OCI-LY1 (cell line): ENCODE data around the gene PODNL1.

ENCODE experiments used
- H2AFZ ChIP-seq: fragments of 200-600 bp; sonication (generic), shearing (Covaris generic); 2 replicates; pipeline ENCODE4 v1.6.0; 2014; ENCODE audit warnings: antibody characterized with exemption, mild to moderate bottlenecking, low read length
- H3F3A ChIP-seq: fragments of 200-600 bp; sonication (generic), shearing (Covaris generic); 2 replicates; pipeline ENCODE4 v1.6.0; 2014; ENCODE audit warnings: mild to moderate bottlenecking, antibody characterized with exemption, low read length, moderate library complexity; ENCODE audit not compliant: insufficient read depth
- H3K27ac ChIP-seq: fragments of 200-600 bp; sonication (generic); 2 replicates; pipeline ENCODE4 v1.5.1; 2014; ENCODE audit warnings: low read length, mixed run types, mild to moderate bottlenecking, low read depth; ENCODE audit not compliant: poor library complexity, severe bottlenecking
- H3K27me3 ChIP-seq: fragments of 200-600 bp; sonication (generic); 2 replicates; pipeline ENCODE4 v1.6.0; 2014; ENCODE audit warnings: antibody characterized with exemption, mild to moderate bottlenecking, low read length, moderate library complexity; ENCODE audit not compliant: insufficient read depth
- H3K36me3 ChIP-seq: fragments of 200-600 bp; sonication (generic); 2 replicates; pipeline ENCODE4 v1.6.1; 2014; ENCODE audit warnings: mild to moderate bottlenecking, antibody characterized with exemption, low read length, moderate library complexity, mixed read lengths; ENCODE audit not compliant: insufficient read depth
- H3K4me1 ChIP-seq: fragments of 200-600 bp; sonication (generic); 2 replicates; pipeline ENCODE4 v1.5.1; 2014; ENCODE audit warnings: mild to moderate bottlenecking, low read length, moderate library complexity; ENCODE audit not compliant: insufficient read depth, severe bottlenecking
- H3K4me2 ChIP-seq: fragments of 200-600 bp; sonication (generic), shearing (Covaris generic); 2 replicates; pipeline ENCODE4 v1.6.1; 2014; ENCODE audit warnings: low read length
- H3K4me3 ChIP-seq: fragments of 200-600 bp; sonication (generic); 2 replicates; pipeline ENCODE4 v1.5.1; 2014; ENCODE audit warnings: low read length, low read depth, mild to moderate bottlenecking, mixed read lengths; ENCODE audit not compliant: poor library complexity, severe bottlenecking
- H3K79me2 ChIP-seq: fragments of 200-600 bp; shearing (Covaris generic); 2 replicates; pipeline ENCODE4 v1.6.1; 2016; ENCODE audit warnings: mixed run types, low read length, mixed read lengths; ENCODE audit not compliant: insufficient read depth
- H3K9ac ChIP-seq: fragments of 200-600 bp; sonication (generic), shearing (Covaris generic); 2 replicates; pipeline ENCODE4 v1.6.1; 2014; ENCODE audit warnings: mild to moderate bottlenecking, low read length, mixed read lengths
- H3K9me2 ChIP-seq: fragments of 200-600 bp; sonication (generic), shearing (Covaris generic); 2 replicates; pipeline ENCODE4 v1.6.1; 2014; ENCODE audit warnings: low read depth, mild to moderate bottlenecking, low read length, mixed read lengths
- H3K9me3 ChIP-seq: fragments of 200-600 bp; shearing (Covaris generic); 2 replicates; pipeline ENCODE4 v1.6.1; 2014; ENCODE audit warnings: low read length, mixed read lengths
- H4K20me1 ChIP-seq: fragments of 200-600 bp; sonication (generic), shearing (Covaris generic); 2 replicates; pipeline ENCODE4 v1.6.0; 2016; ENCODE audit warnings: mild to moderate bottlenecking, low read length; ENCODE audit not compliant: insufficient read depth
- EZH2 ChIP-seq: fragments of 200-600 bp; sonication (generic), shearing (Covaris generic); IDR thresholded peaks from 2 replicates; pipeline ENCODE4 v1.8.0; 2017; ENCODE audit warnings: borderline replicate concordance, mixed run types, mild to moderate bottlenecking, antibody characterized with exemption, low read length, moderate library complexity, mixed read lengths
- TF ChIP-seq, protein P1 (sequence below): fragments of 200-600 bp; sonication (generic), shearing (Covaris generic); IDR thresholded peaks from 2 replicates; pipeline ENCODE4 v1.5.1; 2017; ENCODE audit warnings: mild to moderate bottlenecking, antibody characterized with exemption, low read length, moderate library complexity, mixed read lengths

The PODNL1 gene

GRCh38 chr19:13983213-13983889, 45.1 kb upstream of the PODNL1 start:
- H4K20me1 ChIP-seq, result no peaks in the 10 kb centered on the region
- no peak overlapping the region for H2AFZ ChIP-seq
- H3F3A ChIP-seq, result no peaks in the 10 kb centered on the region; the same call in 1 of the 2 replicates
- H3K4me3 ChIP-seq, result no peak overlapping the region
- H3K79me2 ChIP-seq, result no peaks in the 10 kb centered on the region
- TF ChIP-seq, protein P1, sequence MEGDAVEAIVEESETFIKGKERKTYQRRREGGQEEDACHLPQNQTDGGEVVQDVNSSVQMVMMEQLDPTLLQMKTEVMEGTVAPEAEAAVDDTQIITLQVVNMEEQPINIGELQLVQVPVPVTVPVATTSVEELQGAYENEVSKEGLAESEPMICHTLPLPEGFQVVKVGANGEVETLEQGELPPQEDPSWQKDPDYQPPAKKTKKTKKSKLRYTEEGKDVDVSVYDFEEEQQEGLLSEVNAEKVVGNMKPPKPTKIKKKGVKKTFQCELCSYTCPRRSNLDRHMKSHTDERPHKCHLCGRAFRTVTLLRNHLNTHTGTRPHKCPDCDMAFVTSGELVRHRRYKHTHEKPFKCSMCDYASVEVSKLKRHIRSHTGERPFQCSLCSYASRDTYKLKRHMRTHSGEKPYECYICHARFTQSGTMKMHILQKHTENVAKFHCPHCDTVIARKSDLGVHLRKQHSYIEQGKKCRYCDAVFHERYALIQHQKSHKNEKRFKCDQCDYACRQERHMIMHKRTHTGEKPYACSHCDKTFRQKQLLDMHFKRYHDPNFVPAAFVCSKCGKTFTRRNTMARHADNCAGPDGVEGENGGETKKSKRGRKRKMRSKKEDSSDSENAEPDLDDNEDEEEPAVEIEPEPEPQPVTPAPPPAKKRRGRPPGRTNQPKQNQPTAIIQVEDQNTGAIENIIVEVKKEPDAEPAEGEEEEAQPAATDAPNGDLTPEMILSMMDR, result no peak
- no peak for TF ChIP-seq EZH2
- no peaks in the 10 kb centered on the region for H3K9me2 ChIP-seq
- H3K36me3 ChIP-seq, result peaks cover 3% of the 10 kb centered on the region; the same call in 1 of the 2 replicates
- H3K4me1 ChIP-seq, result peaks cover 49% of the 10 kb centered on the region
- H3K27me3 ChIP-seq, result peaks cover 18% of the 10 kb centered on the region; the same call in 1 of the 2 replicates
- no peak overlapping the region for H3K4me2 ChIP-seq
- H3K9ac ChIP-seq, result no peak overlapping the region
- no peaks in the 10 kb centered on the region for H3K9me3 ChIP-seq
- H3K27ac ChIP-seq, result no peak overlapping the region

DNA sequence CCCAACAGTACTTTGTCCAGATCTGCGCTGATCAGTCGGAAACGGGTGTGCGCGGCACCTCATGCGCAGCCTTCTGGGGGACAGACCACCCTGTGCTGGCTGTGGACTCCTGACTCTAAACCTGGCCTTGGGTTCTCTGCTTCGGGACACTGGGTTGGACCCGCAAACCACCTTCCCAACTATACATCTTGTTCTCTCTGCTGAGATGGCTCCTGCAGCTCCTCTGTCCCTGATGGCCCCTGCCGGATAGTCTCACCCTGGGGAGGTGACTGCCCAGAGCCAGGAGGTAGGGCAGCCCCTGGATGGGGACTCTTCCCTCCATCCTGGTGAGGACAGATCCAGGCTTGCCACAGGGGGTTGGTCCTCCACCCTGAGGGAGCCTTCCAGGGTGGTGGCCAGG, 44.6 kb upstream of the PODNL1 start:
- H3K79me2 ChIP-seq, result no peaks in the 10 kb centered on the region
- H2AFZ ChIP-seq, result no peak overlapping the region
- H3K9ac ChIP-seq, result no peak overlapping the region
- peaks cover 23% of the 10 kb centered on the region; the same call in 1 of the 2 replicates for H3K27me3 ChIP-seq
- no peaks in the 10 kb centered on the region; the same call in 1 of the 2 replicates for H3F3A ChIP-seq
- no peaks in the 10 kb centered on the region for H3K9me2 ChIP-seq
- no peak overlapping the region for H3K4me3 ChIP-seq
- H4K20me1 ChIP-seq, result no peaks in the 10 kb centered on the region
- H3K4me1 ChIP-seq, result peaks cover 48% of the 10 kb centered on the region
- H3K4me2 ChIP-seq, result no peak overlapping the region
- no peaks in the 10 kb centered on the region for H3K9me3 ChIP-seq
- no peak overlapping the region for H3K27ac ChIP-seq
- peaks cover 3% of the 10 kb centered on the region; the same call in 1 of the 2 replicates for H3K36me3 ChIP-seq
- TF ChIP-seq, protein P1, result no peak
- TF ChIP-seq EZH2, result no peak

- H3K9me2 ChIP-seq, result no peaks in the 10 kb centered on the region
- H3K79me2 ChIP-seq, result no peaks in the 10 kb centered on the region
- H3K4me1 ChIP-seq, result peaks cover 41% of the 10 kb centered on the region
- H3K9ac ChIP-seq, result no peak overlapping the region
- no peaks in the 10 kb centered on the region for H3K9me3 ChIP-seq
- H3K4me3 ChIP-seq, result no peak overlapping the region
- H3K27ac ChIP-seq, result no peak overlapping the region
- peaks cover 23% of the 10 kb centered on the region; the same call in 1 of the 2 replicates for H3K27me3 ChIP-seq
- no peaks in the 10 kb centered on the region; the same call in 1 of the 2 replicates for H3F3A ChIP-seq
- TF ChIP-seq, protein P1, result no peak
- no peak for TF ChIP-seq EZH2
- H3K36me3 ChIP-seq, result peaks cover 3% of the 10 kb centered on the region; the same call in 1 of the 2 replicates
- H4K20me1 ChIP-seq, result no peaks in the 10 kb centered on the region
- H2AFZ ChIP-seq, result no peak overlapping the region
- no peak overlapping the region for H3K4me2 ChIP-seq
These were observed 43.8 kb upstream of the PODNL1 start for GRCh38 chr19:13981988-13982501.
